AG20443 (cell line): ENCODE measurements around the gene TAS2R9.
"Not testable (repeated sequence)": the region's sequence is repeated elsewhere in the genome, so short reads cannot be mapped to it uniquely, and the experiment has no call there.

ENCODE experiments used
- DNase-seq: peaks from one replicate; pipeline ENCODE4 v3.0.0; 2012; ENCODE audit warnings: low spot score, mixed read lengths

The TAS2R9 gene, protein sequence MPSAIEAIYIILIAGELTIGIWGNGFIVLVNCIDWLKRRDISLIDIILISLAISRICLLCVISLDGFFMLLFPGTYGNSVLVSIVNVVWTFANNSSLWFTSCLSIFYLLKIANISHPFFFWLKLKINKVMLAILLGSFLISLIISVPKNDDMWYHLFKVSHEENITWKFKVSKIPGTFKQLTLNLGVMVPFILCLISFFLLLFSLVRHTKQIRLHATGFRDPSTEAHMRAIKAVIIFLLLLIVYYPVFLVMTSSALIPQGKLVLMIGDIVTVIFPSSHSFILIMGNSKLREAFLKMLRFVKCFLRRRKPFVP

DNA sequence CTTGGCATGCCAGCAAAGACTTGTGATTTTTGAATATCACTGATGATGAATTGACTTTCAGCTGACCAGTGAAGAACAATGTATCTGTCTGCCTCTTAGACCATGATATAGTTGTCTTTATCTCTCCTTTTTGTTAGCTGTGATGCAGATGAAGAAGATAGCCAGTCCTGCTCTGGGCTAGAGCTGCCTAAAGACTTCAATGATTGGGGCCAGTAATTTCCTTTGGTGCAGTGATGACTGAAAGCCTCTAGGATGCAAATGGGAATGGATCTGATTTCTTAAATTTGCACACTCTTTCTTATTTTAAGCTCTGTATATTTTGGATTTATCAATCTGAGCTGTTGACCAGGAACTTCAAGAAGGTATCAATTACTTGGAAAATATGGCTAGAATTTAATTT, at the start of gene TAS2R9:
TSS of gene TAS2R9 (minus strand) at position 101 of the 400 bp plus-strand sequence. CDS start at position 8, 93 bp downstream.
- no peak for DNase-seq

DNA sequence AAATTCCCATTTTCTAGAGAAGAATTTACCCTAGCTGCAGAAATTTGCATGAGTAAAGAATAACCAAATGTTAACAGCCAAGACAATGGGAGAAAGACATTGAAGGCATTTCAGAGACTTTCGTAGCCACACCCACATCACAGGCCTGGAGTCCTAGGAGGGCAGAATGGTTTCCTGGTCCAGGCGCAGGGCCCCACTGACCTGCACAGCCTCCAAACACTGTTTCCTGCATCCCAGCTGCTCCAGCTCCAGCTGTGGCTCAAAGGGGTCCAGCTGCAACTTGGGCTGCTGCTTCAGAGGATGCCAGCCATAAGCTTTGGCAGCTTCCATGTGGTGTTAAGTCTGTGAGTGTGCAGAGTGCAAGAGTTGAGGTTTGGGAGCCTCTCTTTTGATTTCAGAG, 45.8 kb upstream of the TAS2R9 start:
- DNase-seq, result no peak

DNA sequence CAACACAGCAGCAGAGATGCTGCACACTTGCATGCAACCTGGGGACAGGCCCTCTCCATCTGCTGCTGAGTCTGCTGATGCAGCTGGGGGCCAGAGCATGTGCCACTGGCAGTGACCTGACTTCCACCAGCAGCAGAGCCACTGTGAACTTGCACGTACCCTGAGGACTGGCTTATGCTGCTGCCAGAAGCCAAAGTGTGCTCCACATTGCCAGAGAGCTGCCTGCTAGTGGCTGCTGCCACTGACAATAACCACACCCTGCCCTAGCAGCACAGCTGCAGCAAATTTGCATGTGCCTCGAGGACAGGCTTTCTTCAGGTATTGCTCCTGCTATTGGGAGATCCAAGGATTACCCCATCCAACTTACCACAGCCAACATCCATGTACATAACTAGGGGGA, 43.8 kb upstream of the TAS2R9 start:
- DNase-seq, result peak; percentile 13

DNA sequence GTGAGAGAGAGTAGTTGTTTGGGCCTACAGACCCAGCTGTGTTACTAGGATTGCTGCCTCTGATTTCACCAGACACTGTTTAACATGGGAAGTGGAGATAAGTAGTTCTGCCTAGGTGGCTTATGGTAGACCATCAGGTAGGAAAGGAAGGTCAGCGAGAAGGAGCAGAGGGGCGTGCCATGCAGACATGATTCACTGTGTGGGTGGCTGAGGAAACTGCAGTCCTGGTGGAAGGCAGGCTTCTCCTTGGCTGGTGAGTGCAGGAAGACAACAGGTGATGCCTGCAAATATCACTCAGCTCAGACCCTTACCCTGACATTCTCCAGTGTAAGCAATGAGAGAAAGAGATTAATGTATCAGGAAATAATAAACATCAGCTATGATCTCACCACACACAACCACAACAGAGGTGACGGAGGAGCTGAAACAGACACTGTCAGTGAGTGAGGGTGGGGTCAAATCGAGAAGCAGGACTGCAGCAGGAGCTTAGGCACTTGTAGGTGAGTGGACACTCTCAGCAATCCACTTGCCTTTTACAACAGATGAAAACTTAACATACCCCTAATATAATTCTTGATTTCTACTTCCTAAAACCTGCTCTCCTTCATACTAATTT, 41.4 kb upstream of the TAS2R9 start:
- DNase-seq, result no peak

DNA sequence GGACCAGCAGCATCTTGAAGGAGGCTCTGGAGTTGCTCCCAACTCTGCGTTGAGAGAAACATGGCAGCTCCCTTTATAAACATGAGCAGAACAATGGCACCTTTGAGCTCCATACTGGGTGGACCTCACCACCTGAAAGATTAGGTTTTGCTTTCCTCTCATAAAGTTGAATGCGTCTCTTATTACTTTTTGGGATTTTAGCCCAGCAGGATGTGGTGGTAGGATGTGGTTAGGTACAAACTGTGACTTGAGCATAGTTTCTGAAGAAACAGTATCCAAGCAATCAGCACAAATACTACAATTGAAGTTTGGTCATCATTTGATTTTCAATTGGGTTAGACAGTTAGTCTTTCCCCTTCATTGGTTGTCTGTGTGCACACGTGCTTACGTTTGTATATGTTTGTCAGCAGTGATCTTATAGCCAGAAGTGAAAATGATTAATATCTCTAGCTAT, 39.5 kb upstream of the TAS2R9 start, which contains the start of gene PRR4:
TSS of gene PRR4 (minus strand) at position 51 of the 454 bp plus-strand sequence. CDS start at position 13, 38 bp downstream.
- no peak for DNase-seq

DNA sequence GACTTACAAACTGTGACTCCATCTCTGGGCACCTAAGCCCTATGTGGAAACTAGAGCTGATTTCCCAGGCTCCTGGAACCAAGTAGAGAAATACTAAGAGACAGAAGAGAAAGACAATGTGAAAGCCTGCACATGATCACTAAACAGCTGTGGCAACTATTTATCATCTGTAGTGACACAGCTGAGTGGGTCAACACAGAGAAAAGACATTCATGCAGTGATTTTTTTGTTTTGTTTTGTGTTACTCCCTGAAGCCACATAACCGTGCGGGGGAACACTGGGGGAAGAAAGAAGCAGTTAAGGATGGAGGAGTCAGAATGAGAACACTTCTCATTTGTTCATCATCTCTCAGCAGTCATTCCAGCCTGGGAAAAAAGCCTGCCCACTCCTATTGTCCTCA, 37.8 kb upstream of the TAS2R9 start:
- DNase-seq, result no peak

DNA sequence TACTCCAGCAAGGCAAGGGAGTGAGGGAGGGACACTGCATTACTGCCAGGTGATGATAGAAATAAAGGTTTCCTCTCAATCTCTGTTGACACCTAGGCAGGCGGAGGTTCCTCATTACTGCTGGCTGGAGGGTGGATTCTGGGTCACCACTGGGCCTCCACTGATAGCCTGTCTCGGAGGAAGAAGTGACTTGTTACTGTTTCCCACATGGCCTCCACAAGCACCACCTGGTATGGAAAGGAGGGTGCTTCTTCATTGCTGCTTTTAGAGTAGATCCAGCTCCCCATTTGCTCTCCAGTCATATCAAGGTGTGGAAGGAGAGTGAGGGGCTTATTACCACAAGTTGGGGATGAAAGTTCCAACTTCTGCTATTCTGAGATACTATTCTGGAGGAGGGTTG, 32.9 kb upstream of the TAS2R9 start:
- DNase-seq, result no peak

DNA sequence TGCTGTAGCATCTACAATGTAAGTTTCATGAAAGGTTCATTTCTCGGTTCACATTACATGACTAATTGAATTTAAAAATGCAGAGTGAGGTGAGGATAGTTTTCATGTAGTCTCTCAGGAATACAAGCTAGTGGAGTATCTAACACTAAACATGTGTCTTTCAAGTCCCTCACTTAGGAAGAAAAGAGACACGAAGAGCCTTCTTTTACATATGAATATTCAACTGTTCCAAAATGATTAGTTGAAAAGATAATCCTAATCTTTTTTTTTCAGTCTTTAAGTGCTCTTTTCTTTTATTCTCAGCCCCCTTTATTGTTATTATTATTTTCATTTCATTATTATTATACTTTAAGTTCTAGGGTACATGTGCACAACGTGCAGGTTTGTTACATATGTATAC, 28.5 kb upstream of the TAS2R9 start:
- no peak for DNase-seq

DNA sequence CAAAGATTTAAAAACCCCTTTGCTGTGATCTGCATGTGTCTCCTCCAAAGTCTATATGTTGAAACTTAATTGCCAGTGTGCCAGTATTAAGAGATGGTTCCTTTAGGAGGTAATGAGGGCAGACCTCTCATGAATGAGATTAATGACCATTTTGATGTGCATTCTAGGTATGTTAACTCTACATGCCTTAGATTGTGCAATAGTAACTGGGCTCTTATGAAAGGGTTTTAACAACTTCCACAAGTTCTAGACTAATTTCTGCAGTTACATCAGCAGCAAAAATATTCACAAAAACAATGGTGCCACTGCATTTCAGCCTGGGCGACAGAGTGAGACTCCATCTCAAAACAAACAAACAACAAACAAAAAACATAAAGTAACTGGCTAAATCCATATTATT, 20.0 kb upstream of the TAS2R9 start:
- DNase-seq, result no peak

DNA sequence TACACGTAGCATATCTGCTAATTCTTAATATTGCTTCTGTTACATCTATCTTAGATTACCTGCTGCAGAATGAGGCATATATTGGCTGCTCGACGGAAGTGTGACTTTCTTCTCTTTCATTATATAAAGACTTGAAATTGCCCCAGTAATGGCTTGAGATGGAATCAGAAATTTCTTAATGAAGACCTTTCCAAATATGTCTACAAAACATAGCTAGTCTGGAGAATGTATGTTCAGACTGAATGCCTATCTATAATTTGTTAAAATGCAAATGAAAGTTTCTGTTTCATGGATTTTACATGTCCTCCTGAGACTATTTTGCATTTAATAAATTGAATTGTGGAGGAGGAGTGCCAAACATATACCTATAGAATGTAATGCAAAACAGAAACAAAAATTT, 16.3 kb upstream of the TAS2R9 start, which contains the start of gene TAS2R10:
TSS of gene TAS2R10 (minus strand) at position 101 of the 400 bp plus-strand sequence. CDS start at position 12, 89 bp downstream.
- no peak for DNase-seq

DNA sequence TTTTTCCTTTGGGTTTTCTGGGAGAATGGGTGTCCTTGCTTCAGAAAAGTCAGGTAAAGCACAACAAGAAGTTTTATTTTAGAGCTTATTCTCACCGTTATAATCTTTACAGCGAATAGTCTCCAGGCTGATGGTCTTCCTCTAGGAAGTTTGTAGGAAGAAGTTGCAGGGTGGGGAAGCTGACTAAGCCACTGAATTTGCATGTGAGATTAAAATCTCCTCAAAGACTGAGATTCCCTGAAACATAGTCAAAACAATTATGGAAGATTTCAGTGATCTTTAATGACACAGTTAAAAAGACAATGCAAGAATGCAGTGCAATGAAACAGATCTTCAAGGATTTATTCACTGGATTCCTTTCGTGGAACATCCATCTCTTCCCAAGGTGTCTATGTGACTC, 15.0 kb upstream of the TAS2R9 start:
- DNase-seq, result no peak

DNA sequence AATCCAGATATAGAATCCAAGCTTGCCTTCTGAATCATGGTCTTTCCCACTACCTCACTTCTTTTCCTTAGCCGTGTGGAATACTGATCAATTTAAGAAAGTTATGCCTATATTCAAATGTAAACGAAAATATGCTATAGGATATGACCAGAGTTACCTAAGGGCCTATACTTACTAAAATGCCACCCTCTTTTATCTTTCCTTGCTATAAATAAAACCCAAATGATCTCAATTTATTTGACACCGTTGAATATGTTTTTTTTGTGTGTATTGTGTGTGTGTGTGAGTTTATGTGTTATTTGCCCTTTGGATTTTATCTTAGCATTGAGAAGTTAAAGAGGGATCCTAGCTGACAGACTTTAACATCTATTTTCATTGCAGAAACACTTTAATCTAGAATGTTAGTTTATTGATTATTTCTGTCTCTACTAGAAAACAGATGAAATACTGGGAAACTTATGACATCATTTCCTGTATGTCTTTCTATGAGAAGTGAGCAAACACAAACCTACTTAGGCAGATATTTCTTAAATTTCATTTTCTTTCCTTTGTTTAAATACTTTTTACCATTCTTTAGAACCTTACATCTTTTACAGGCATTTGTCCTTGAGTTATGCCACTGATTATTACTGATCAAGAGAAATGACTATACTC, 2.0 kb upstream of the TAS2R9 start:
- no peak for DNase-seq

DNA sequence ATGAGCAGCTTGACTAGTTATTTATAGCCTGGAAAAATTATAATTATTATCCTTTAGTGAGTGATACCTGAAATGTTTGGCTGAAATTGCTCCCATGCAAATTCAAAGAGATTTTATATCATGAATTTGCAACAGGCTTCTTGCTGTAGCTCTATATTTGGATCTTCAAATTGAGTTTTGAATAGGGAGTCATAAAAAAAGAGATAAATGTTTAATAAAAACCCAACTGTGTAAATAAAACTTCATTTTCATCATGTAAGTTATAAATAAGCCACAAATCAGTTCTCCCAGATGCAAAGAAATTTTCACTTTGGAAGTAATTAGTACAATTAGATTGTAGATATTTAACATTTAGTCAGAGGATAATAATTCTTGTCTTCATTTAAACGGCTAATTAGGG, 2.8 kb downstream of the TAS2R9 start, which contains the start of gene TAS2R8:
TSS of gene TAS2R8 (minus strand) at position 101 of the 400 bp plus-strand sequence. CDS start 306 bp downstream, outside the sequence.
- no peak for DNase-seq

DNA sequence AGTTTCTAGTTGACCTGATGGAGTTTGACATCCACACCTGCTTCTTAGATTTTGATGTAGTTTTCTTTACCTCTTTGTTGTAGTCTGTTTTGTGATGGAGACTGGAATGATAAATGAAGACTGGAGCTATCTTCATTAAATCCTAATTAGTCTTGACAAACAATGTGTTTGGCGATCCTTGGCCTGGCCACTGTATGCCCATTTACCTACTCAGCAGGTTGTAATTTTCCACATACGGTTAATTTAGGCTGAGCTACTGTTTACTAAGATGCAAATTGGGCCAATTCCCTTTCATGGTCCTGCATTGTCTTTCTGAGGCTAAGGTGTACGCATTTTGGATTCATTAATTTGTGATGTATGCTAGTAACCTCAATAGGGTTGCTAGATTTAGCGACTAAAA, 7.4 kb downstream of the TAS2R9 start, which contains the start of gene TAS2R7:
TSS of gene TAS2R7 (minus strand) at position 41 of the 400 bp plus-strand sequence. CDS start 57 bp downstream, outside the sequence.
- DNase-seq, result no peak

DNA sequence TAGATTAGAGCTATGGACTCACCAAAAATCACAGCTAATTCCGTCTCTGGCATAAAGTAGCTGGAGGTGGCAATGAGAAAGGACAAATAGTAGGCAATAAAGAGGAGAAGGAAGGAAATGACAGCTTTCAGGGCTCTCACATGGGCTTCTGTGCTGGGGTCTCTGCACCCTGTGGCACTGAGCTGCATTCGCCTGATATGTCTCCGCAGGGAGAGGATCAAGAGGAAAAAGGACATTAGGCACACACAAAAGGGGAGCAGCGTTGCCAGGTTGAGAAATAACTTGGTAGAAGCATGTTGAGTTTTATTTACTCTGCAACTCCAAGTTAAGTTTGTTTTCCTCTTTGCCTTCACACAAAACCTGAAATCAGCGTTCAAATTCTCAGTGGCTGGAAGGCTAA, 8.2 kb downstream of the TAS2R9 start:
- DNase-seq, result no peak

DNA sequence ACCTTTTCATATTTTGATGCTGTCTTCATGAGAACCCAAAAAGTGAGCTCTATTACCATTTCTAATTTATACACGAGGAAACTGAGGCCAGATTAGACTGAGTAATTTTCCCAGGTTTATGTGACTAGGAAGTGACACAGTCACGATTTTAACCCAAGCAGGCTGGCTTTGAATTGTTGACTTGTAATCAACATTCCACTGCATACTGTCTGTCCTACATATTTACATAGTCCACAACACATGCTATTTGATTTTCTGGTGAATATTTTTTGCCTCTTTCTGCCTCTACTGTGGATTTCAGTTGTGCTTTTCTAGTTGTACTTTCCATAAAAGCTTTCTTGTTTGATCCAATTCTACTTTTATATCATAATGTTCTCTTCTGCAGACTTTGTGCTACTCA, 15.7 kb downstream of the TAS2R9 start:
- no peak for DNase-seq

DNA sequence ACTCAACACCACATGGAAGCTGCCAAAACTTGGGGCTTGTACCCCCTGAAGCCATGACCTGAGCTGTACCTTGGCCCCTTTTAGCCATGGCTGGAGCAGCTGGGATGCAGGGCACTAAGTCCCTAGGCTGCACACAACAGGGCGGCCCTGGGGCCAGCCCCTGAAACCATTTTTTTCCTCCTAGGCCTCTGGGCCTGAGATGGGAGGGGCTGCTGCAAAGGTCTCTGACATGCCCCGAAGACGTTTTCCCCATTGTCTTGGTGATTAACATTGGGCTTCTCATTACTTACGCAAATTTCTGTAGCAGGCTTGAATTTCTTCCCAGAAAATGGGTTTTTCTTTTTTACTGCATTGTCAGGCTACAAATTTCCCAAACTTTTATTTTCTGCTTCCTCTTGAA, 18.2 kb downstream of the TAS2R9 start:
- DNase-seq, result not testable (repeated sequence)

DNA sequence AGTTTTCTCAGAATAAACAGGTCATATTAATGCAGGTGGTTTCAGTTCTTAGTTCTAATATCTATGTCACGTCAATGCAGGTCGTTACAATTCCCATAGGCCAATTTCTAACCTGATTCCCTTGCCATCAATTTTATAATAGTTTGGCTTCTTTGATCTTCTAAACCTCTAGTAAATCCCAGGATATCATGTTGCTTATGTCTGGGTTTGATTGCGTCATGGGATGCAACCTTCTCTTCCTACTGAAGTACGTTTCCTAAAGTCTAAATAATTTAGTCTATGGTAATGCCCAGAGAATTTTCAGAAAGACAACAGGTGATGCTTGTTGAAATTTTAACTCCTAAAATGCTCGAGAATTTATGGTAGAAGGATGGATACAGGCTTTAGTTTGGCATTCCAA, 26.7 kb downstream of the TAS2R9 start:
- DNase-seq, result no peak

DNA sequence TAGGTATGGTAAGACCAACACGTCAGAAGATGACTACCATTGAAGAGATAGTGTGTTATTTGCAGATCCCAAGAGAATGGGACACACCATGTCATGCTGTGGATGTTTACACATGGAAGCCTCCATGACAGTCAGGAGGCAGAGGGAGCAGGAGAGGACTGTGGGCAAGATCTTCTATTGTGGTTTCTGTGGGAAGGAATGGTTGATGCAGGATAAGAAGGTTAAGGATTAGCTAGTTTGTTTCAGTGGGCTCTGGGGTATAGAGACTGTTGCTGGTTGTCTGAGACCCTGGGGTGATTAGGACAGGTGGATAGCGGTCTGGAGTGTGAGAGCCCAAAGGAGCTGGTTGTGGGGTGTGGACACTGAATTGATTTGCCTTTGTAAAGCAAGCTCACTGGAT, 30.9 kb downstream of the TAS2R9 start:
- DNase-seq, result no peak

DNA sequence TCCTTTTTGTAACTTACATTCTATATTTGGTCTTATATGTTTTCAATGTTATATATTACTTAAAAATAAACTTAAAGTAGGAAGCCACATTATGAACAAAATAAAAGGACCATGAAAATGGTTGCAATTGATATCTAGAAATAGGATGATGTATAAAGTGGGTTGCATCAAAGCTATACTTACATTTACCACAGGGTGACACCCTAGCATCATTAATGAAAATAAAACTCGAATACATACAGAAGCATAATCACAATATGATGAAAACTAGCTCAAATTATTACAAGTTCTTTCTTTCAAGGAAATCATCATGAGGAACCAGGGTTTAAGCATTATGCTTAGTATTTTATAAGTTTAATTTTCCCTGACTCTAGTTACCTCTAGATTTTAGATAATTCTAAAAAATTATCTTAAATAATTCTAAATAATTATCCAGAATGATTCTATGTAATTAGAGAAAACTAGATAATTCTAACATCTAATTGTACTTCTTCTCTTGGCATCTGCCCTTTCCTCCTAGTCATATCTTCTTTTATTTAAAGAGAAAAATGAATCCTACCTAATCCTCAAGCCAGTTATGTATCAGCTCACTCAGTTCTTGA, 38.7 kb downstream of the TAS2R9 start:
- peak; percentile 39 for DNase-seq

DNA sequence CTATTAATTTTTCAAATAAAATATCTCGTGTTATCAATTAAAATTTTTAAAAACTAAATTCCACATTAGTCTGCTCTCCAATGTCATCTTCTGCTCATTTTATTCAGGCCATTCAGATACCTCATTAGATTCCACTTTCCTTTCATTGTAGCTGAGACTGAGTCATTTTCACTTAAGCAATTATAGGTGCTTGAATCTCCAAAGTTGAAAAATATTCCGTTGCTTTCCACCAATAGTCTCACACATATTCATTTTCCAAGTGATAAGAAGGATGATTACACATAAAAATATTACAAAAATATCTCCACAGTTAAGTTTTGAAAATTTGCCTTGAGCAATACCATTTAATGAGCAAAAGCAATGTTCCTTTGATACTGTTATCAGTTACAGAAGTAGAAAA, 50.3 kb downstream of the TAS2R9 start:
- DNase-seq, result no peak
